A549 (cell line): ENCODE measurements around the gene SALL1.

Experiments used
- CHD4 ChIP-seq: fragments of 200-600 bp; sonication (generic); IDR thresholded peaks from 2 replicates; pipeline ENCODE4 v1.6.1; 2016; ENCODE audit warnings: antibody characterized with exemption, mild to moderate bottlenecking, borderline replicate concordance
- CTCF ChIP-seq: fragments of >200 bp; sonication (Bioruptor Twin); formaldehyde crosslinking; IDR thresholded peaks from 3 replicates; pipeline ENCODE4 v1.5.1; 2016
- EP300 ChIP-seq, 2 experiments: fragments of >200 bp; sonication (Bioruptor Twin); formaldehyde crosslinking; IDR thresholded peaks; 2 replicates in 1 of 2; 3 replicates in 1 of 2; pipeline ENCODE4 v1.6.1; 2016 to 2017
- ESRRA ChIP-seq: fragments of 150-350 bp; IDR thresholded peaks from 2 replicates; pipeline ENCODE4 v1.6.1; 2014; ENCODE audit warnings: mild to moderate bottlenecking, low read length, borderline replicate concordance
- MAFK ChIP-seq: fragments of 450-650 bp; IDR thresholded peaks from 2 replicates; pipeline ENCODE4 v1.6.1; 2014; ENCODE audit not compliant: partially characterized antibody
- MAX ChIP-seq: IDR thresholded peaks from 2 replicates; pipeline ENCODE4 v1.6.1; 2012
- POLR2A ChIP-seq: IDR thresholded peaks from 2 replicates; pipeline ENCODE4 v1.6.1; 2012; ENCODE audit warnings: mild to moderate bottlenecking, low read length
- RAD21 ChIP-seq, 2 experiments: fragments of >200 bp in 1 of 2; sonication (Bioruptor Twin) in 1 of 2; formaldehyde crosslinking in 1 of 2; IDR thresholded peaks in 1 of 2; conservative IDR thresholded peaks in 1 of 2; 2 replicates in 1 of 2; 3 replicates in 1 of 2; pipeline ENCODE4 v1.6.1; 2012 to 2018; ENCODE audit warnings: inconsistent platforms in 1 of 2
- REST ChIP-seq: fragments of 200-600 bp; sonication (generic); IDR thresholded peaks from 2 replicates; pipeline ENCODE4 v1.6.1; 2016; ENCODE audit warnings: antibody characterized with exemption, mild to moderate bottlenecking, moderate library complexity
- RNF2 ChIP-seq: fragments of 200-600 bp; sonication (generic); IDR thresholded peaks from 2 replicates; pipeline ENCODE4 v1.6.1; 2016; ENCODE audit warnings: low read depth, mild to moderate bottlenecking, antibody characterized with exemption, moderate library complexity, borderline replicate concordance
- USF2 ChIP-seq: fragments of 450-650 bp; IDR thresholded peaks from 2 replicates; pipeline ENCODE4 v1.6.1; 2014; ENCODE audit warnings: antibody characterized with exemption

- TF ChIP-seq CTCF = no peak
- TF ChIP-seq POLR2A = no peak
- TF ChIP-seq EP300 (IDR thresholded peaks at IDR 0.05) = no peak
- no peak for TF ChIP-seq RAD21 (conservative IDR thresholded peaks at IDR 0.05 in 1 of 2, IDR thresholded peaks at IDR 0.05 in 1 of 2)
- no peak for TF ChIP-seq REST
- TF ChIP-seq MAFK = no peak
- TF ChIP-seq CHD4 = no peak
- no peak for TF ChIP-seq ESRRA
- no peak for TF ChIP-seq MAX
- TF ChIP-seq USF2 = no peak
- TF ChIP-seq RNF2 = no peak
Measured at GRCh38 chr16:51153577-51154031, 2.5 kb upstream of the SALL1 start.
